SU-DHL-6 (cell line): ENCODE results near the gene KLK11.

Experiments
- H2AFZ ChIP-seq: fragments of 200-600 bp; sonication (generic); 2 replicates; pipeline ENCODE4 v1.6.1; 2014; ENCODE audit warnings: low read depth, mild to moderate bottlenecking, moderate library complexity, mixed read lengths, antibody characterized with exemption, low read length; ENCODE audit not compliant: severe bottlenecking
- H3F3A ChIP-seq: fragments of 200-600 bp; shearing (Covaris generic); 2 replicates; pipeline ENCODE4 v1.6.0; 2016; ENCODE audit warnings: antibody characterized with exemption, mild to moderate bottlenecking; ENCODE audit not compliant: insufficient read depth
- H3K27ac ChIP-seq: fragments of 200-600 bp; sonication (generic); 2 replicates; pipeline ENCODE4 v1.5.1; 2016; ENCODE audit warnings: low read depth, mild to moderate bottlenecking, low read length, moderate library complexity, mixed read lengths
- H3K27me3 ChIP-seq: fragments of 200-600 bp; sonication (generic), shearing (Covaris generic); 2 replicates; pipeline ENCODE4 v1.6.0; 2014; ENCODE audit warnings: mild to moderate bottlenecking, low read length
- H3K36me3 ChIP-seq: fragments of 200-600 bp; sonication (generic); 2 replicates; pipeline ENCODE4 v1.6.1; 2014; ENCODE audit warnings: mild to moderate bottlenecking, low read length, mixed read lengths
- H3K4me2 ChIP-seq: fragments of 300-600, 200-600 bp; shearing (Covaris generic), sonication (generic); 2 replicates; pipeline ENCODE4 v1.6.0; 2014; ENCODE audit warnings: low read length, low read depth, mild to moderate bottlenecking; ENCODE audit not compliant: poor library complexity, severe bottlenecking
- H3K4me3 ChIP-seq: fragments of 200-600 bp; sonication (generic); 2 replicates; pipeline ENCODE4 v1.5.1; 2014; ENCODE audit warnings: antibody characterized with exemption, low read length, mild to moderate bottlenecking, mixed read lengths; ENCODE audit not compliant: insufficient read depth, poor library complexity, severe bottlenecking
- H3K79me2 ChIP-seq: fragments of 200-600 bp; sonication (generic); 2 replicates; pipeline ENCODE4 v1.6.1; 2014; ENCODE audit warnings: mild to moderate bottlenecking, low read length, moderate library complexity; ENCODE audit not compliant: insufficient read depth
- H3K9ac ChIP-seq: fragments of 200-600 bp; sonication (generic); 2 replicates; pipeline ENCODE4 v1.7.0; 2014; ENCODE audit warnings: mild to moderate bottlenecking, low read length
- H3K9me2 ChIP-seq: fragments of 200-600 bp; sonication (generic); replicated peaks from 2 replicates; pipeline ENCODE4 v1.6.1; 2014; ENCODE audit warnings: low read length; ENCODE audit not compliant: insufficient read depth
- H3K9me3 ChIP-seq: fragments of 200-600 bp; sonication (generic); 2 replicates; pipeline ENCODE4 v1.6.1; 2014; ENCODE audit warnings: low read length, mixed read lengths; ENCODE audit not compliant: insufficient read depth
- H4K20me1 ChIP-seq: fragments of 200-600 bp; sonication (generic); 2 replicates; pipeline ENCODE4 v1.6.1; 2014; ENCODE audit warnings: low read depth, mild to moderate bottlenecking, antibody characterized with exemption, low read length, moderate library complexity, mixed read lengths
- CTCF ChIP-seq: fragments of 200-600 bp; sonication (generic); IDR thresholded peaks from one replicate; pipeline ENCODE4 v1.5.1; 2017; ENCODE audit warnings: antibody characterized with exemption, mild to moderate bottlenecking, low read length, moderate library complexity; ENCODE audit not compliant: insufficient read depth, poor library complexity, severe bottlenecking
- EZH2phosphoT487 ChIP-seq: fragments of 200-600 bp; sonication (generic), shearing (Covaris generic); conservative IDR thresholded peaks from 2 replicates; pipeline ENCODE4 v1.6.1; 2018; ENCODE audit warnings: mild to moderate bottlenecking, antibody characterized with exemption, low read length, moderate library complexity, mixed read lengths

Gene KLK11

GRCh38 chr19:51006406-51006805 is 20.0 kb downstream of the KLK11 start:
- H3K27me3 ChIP-seq, result no peaks in the 10 kb centered on the region
- H3K36me3 ChIP-seq, result no peaks in the 10 kb centered on the region
- H3K9me3 ChIP-seq, result no peaks in the 10 kb centered on the region
- no peak for TF ChIP-seq CTCF
- no peak for TF ChIP-seq EZH2phosphoT487
- no peaks in the 10 kb centered on the region for H4K20me1 ChIP-seq
- H3K9ac ChIP-seq, result no peak overlapping the region
- H3K4me3 ChIP-seq, result no peak overlapping the region
- no peaks in the 10 kb centered on the region for H3F3A ChIP-seq
- H3K27ac ChIP-seq, result no peak overlapping the region
- H3K79me2 ChIP-seq, result no peaks in the 10 kb centered on the region
- no peak overlapping the region for H3K4me2 ChIP-seq
- no peaks in the 10 kb centered on the region for H3K9me2 ChIP-seq
- H2AFZ ChIP-seq, result no peak overlapping the region

DNA sequence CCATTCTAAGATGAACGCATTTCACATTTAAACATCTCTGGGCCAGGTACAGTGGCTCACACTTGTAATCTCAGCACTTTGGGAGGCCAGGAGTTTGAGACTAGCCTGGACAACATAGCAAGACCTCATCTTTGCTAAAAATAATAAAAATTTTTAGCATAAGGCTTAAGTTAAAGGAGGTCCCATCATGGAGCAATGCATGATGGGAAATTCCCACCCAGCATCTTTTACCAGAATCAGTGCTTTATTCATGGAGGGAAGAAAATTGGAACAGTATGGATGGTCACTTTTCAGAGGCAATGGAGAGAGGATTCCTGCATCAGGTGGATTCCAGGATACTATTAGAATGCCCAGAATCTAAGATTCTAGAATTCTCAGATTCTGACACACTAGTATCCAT is 21.2 kb downstream of the KLK11 start:
- Histone ChIP-seq H3K36me3 (no peaks in the 10 kb centered on the region), H3K9me3 (no peaks in the 10 kb centered on the region), H3K9ac (no peak overlapping the region), H3K4me2 (no peak overlapping the region), H3K27me3 (no peaks in the 10 kb centered on the region), H3K27ac (no peak overlapping the region), H3K4me3 (no peak overlapping the region), H3K9me2 (no peaks in the 10 kb centered on the region), H2AFZ (no peak overlapping the region), H3F3A (no peaks in the 10 kb centered on the region), H4K20me1 (no peaks in the 10 kb centered on the region), H3K79me2 (no peaks in the 10 kb centered on the region)
- TF ChIP-seq EZH2phosphoT487 (no peak), CTCF (no peak)

DNA sequence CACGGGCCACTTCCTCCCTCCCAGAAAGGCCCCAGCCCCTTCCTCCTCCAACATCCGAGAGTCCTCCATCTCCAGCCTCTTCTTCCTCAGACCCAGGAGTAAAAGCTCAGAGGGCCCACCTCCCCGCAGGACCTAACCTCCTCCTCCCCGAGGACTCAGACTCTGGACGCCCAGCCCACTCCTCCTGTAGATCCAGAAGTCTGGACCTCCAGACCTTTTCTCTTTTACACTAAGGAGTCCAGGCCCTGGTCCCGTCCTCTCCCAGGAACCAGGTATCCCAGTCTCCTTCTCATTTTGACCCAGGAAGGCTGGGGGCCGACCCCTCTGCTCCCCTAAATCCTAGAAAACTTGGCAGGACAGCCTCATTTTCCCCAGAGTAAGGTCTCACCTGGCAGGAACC is 23.1 kb downstream of the KLK11 start:
- H3K27me3 ChIP-seq, result no peaks in the 10 kb centered on the region
- H3K36me3 ChIP-seq, result no peaks in the 10 kb centered on the region
- H4K20me1 ChIP-seq, result no peaks in the 10 kb centered on the region
- no peak overlapping the region for H2AFZ ChIP-seq
- no peak overlapping the region for H3K4me2 ChIP-seq
- H3K9ac ChIP-seq, result no peak overlapping the region
- H3K9me2 ChIP-seq, result no peaks in the 10 kb centered on the region
- H3F3A ChIP-seq, result no peaks in the 10 kb centered on the region
- H3K4me3 ChIP-seq, result no peak overlapping the region
- TF ChIP-seq EZH2phosphoT487, result no peak
- no peak for TF ChIP-seq CTCF
- H3K9me3 ChIP-seq, result no peaks in the 10 kb centered on the region
- no peak overlapping the region for H3K27ac ChIP-seq
- no peaks in the 10 kb centered on the region for H3K79me2 ChIP-seq
